ENCODE results near the gene RENBP. TPM values are rescaled to one million over a fixed set of nuclear protein-coding genes. Genes with fewer than 3 reads are reported as not detected.

Gene RENBP
- total RNA-seq, 2 experiments from 2014 or later = 8.6 to 9.3 TPM

DNA sequence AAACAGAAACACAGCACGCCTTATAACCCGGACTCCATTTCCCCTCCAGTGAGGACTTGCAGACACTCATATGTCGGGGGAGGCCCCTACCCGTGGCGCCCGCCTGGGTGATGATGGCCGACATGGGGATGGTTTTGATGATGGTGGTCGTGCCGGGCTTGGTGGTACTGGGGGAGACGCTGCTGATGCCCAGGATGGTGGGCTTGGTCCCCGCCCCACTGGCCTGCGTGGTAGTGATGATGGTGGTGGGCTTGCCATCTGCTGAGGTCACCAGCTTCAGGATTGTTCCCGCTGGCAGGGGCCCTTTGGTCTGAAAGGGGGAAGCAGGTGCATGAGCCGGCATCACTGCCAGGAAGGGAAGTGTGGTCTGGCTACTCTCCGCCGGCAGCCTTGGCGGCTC lies 12.8 kb upstream of the RENBP start:
- Mint-ChIP-seq H3K27ac (no peak overlapping the region), H3K27me3 (no peaks in the 10 kb centered on the region), H3K4me1 (ENCODE audit: low read depth) (peaks cover 4% of the 10 kb centered on the region), H3K9me3 (no peaks in the 10 kb centered on the region), H3K4me3 (no peak overlapping the region), H3K36me3 (ENCODE audit: low read depth) (peaks cover 54% of the 10 kb centered on the region)
- H3K27me3 ChIP-seq (ENCODE audit: control insufficient read depth in 1 of 2, insufficient read depth in 2 of 2, low read length in 2 of 2) = no peaks in the 10 kb centered on the region
- DNase-seq (no peak), ATAC-seq (ENCODE audit: poor library complexity) (no peak)
- H3K27ac ChIP-seq (ENCODE audit: low read depth in 1 of 2, low read length in 2 of 2) = no peak overlapping the region
- intact Hi-C loops (cut with DNase I, micrococcal nuclease) = no loop called here
- peaks cover 9% of the 10 kb centered on the region for H3K4me1 ChIP-seq (ENCODE audit: insufficient read depth, low read length)
- peaks cover 92% of the 10 kb centered on the region for H3K36me3 ChIP-seq (ENCODE audit: insufficient read depth, low read length)
- TF ChIP-seq, protein P1, sequence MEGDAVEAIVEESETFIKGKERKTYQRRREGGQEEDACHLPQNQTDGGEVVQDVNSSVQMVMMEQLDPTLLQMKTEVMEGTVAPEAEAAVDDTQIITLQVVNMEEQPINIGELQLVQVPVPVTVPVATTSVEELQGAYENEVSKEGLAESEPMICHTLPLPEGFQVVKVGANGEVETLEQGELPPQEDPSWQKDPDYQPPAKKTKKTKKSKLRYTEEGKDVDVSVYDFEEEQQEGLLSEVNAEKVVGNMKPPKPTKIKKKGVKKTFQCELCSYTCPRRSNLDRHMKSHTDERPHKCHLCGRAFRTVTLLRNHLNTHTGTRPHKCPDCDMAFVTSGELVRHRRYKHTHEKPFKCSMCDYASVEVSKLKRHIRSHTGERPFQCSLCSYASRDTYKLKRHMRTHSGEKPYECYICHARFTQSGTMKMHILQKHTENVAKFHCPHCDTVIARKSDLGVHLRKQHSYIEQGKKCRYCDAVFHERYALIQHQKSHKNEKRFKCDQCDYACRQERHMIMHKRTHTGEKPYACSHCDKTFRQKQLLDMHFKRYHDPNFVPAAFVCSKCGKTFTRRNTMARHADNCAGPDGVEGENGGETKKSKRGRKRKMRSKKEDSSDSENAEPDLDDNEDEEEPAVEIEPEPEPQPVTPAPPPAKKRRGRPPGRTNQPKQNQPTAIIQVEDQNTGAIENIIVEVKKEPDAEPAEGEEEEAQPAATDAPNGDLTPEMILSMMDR (IDR thresholded peaks at IDR 0.05) = no peak
- CTCF ChIA-PET = interaction anchor here (0.8 to 1.5 kb wide), 2 partner anchors 10 to 24 kb away, joined by 3 read pairs; no protein-coding TSS in a partner anchor
- POLR2A ChIA-PET = no interaction called here
- no peaks in the 10 kb centered on the region for H3K9me3 ChIP-seq (ENCODE audit: control insufficient read depth in 1 of 2, insufficient read depth in 1 of 2, low read length in 2 of 2)
- H3K4me3 ChIP-seq (ENCODE audit: low read length) = no peak overlapping the region

DNA sequence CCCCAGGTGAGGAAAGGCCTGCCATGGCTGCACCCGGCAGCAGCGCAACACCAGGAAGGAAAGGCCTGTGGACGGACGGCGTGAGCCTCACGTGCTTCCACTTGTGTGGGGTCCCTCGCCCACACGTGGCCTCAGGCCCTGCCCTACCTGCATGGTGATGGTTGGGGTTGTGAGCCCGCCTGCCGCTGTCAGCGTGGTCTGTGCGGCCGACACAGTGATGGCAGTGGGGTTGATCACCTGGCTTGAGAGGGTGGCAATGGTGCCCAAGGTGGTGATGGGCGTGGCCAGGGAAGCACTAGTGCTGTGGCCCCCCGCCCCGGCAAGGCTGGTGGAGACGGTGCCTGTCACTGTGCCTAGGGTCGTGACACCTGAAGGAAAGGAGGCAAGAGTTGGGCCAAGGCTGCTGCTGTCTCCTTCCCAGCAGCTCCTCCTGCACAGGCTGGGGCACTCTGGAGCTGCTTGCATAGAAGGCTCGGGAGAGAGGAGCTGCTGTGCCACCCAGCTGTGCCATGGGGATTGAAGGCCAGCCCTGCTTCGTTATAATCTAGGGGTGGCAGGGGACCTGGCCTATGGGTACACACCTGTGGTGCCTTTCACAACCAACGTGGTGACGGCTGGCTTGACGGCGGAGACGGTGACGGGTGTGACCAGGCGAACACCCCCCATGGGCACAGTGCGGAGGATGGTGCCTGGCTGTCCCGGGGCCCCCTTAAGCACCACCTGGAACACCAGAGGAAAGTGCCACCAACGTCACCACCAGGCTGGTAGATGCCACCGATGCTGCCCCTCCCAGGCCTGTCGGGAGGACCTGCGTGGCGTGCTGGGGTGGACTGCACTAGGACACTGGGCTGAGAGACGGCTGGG lies 11.8 kb upstream of the RENBP start:
- H3K9me3 ChIP-seq (ENCODE audit: control insufficient read depth in 1 of 2, insufficient read depth in 1 of 2, low read length in 2 of 2) = no peaks in the 10 kb centered on the region
- no peak overlapping the region for H3K27ac ChIP-seq (ENCODE audit: low read depth in 1 of 2, low read length in 2 of 2)
- no peaks in the 10 kb centered on the region for H3K27me3 ChIP-seq (ENCODE audit: control insufficient read depth in 1 of 2, insufficient read depth in 2 of 2, low read length in 2 of 2)
- Mint-ChIP-seq H3K36me3 (ENCODE audit: low read depth) (peaks cover 52% of the 10 kb centered on the region), H3K9me3 (no peaks in the 10 kb centered on the region), H3K27ac (no peak overlapping the region), H3K4me1 (ENCODE audit: low read depth) (peaks cover 4% of the 10 kb centered on the region), H3K27me3 (no peaks in the 10 kb centered on the region), H3K4me3 (no peak overlapping the region)
- DNase-seq (no peak), ATAC-seq (ENCODE audit: poor library complexity) (no peak)
- no peak overlapping the region for H3K4me3 ChIP-seq (ENCODE audit: low read length)
- TF ChIP-seq, protein P1 (IDR thresholded peaks at IDR 0.05) = no peak
- POLR2A ChIA-PET = no interaction called here
- CTCF ChIA-PET = no interaction called here
- peaks cover 9% of the 10 kb centered on the region for H3K4me1 ChIP-seq (ENCODE audit: insufficient read depth, low read length)
- peaks cover 91% of the 10 kb centered on the region for H3K36me3 ChIP-seq (ENCODE audit: insufficient read depth, low read length)
- intact Hi-C loops (cut with DNase I, micrococcal nuclease) = no loop called here

DNA sequence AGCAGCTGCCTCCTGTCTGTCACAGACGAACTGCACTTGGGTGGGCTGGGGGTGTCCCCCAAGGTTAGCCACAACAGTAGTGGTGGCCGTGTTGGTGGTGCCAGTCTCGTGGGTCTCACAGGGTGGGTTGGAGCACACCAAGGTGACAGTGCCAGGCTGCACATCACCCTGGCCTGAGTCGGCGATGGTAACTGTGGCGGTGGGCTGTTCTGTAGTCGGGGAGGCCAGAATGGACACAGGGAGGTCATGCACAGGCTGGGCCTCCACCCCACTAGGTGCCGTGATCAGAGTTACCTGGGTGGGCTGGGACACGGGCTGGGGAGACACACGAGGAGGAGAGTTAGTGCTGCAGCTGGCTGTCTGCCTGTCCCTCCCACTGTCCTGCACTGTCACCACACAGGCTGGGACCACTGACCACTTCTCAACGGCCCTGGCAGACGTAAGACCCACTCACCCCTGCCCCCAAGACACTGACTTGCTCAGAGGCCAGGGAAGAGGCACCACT lies 10.8 kb upstream of the RENBP start:
- no peaks in the 10 kb centered on the region for H3K27me3 Mint-ChIP-seq
- Histone ChIP-seq H3K27me3 (ENCODE audit: control insufficient read depth in 1 of 2, insufficient read depth in 2 of 2, low read length in 2 of 2) (no peaks in the 10 kb centered on the region), H3K4me3 (ENCODE audit: low read length) (no peak overlapping the region), H3K9me3 (ENCODE audit: control insufficient read depth in 1 of 2, insufficient read depth in 1 of 2, low read length in 2 of 2) (no peaks in the 10 kb centered on the region), H3K4me1 (ENCODE audit: insufficient read depth, low read length) (peaks cover 9% of the 10 kb centered on the region), H3K27ac (ENCODE audit: low read depth in 1 of 2, low read length in 2 of 2) (no peak overlapping the region), H3K36me3 (ENCODE audit: insufficient read depth, low read length) (peaks cover 90% of the 10 kb centered on the region)
- no peaks in the 10 kb centered on the region for H3K9me3 Mint-ChIP-seq
- ChIA-PET POLR2A (no interaction called here), CTCF (no interaction called here)
- H3K4me1 Mint-ChIP-seq (ENCODE audit: low read depth) = peaks cover 4% of the 10 kb centered on the region
- intact Hi-C loops (cut with DNase I, micrococcal nuclease) = no loop called here
- no peak overlapping the region for H3K4me3 Mint-ChIP-seq
- peaks cover 53% of the 10 kb centered on the region for H3K36me3 Mint-ChIP-seq (ENCODE audit: low read depth)
- no peak overlapping the region for H3K27ac Mint-ChIP-seq
- ATAC-seq (ENCODE audit: poor library complexity) (no peak), DNase-seq (no peak)
- TF ChIP-seq, protein P1 (IDR thresholded peaks at IDR 0.05) = no peak

All from CD4-positive, alpha-beta T cell (primary cell).